MCF 10A (cell line): ENCODE measurements around the gene EBPL. TPM values are rescaled to one million over a fixed set of nuclear protein-coding genes. Genes with fewer than 3 reads are reported as not detected.

ENCODE experiments used
- BruUV-seq: library from RNA; stranded (reverse); fragments of 400-500 nt; replicated peaks from 2 replicates; lab custom pipeline; 2021; lab: Mats Ljungman, UMichigan
- CTCF ChIA-PET: fragments of 300-600 bp; sonication (Branson Sonifier 250); formaldehyde crosslinking; extraction: SDS; loops from one replicate; lab custom pipeline; 2021; ENCODE audit warnings: antibody characterized with exemption, inconsistent platforms; lab: Yijun Ruan, JAX
- POLR2A ChIA-PET: fragments of 300-600, 350-650 bp; sonication (Branson Sonifier 250); formaldehyde crosslinking; extraction: SDS; loops from one replicate; lab custom pipeline; 2020; ENCODE audit warnings: antibody characterized with exemption, inconsistent platforms; lab: Yijun Ruan, JAX
- DNase-seq: peaks from one replicate; pipeline ENCODE4 v3.0.0-alpha.2; 2018; ENCODE audit not compliant: unreplicated experiment
- H3K27ac Mint-ChIP-seq: one replicate; pipeline ENCODE4 v1.8.0; 2022; ENCODE audit warnings: mild to moderate bottlenecking, low read depth, mixed read lengths; ENCODE audit not compliant: unreplicated experiment
- H3K27me3 Mint-ChIP-seq: one replicate; pipeline ENCODE4 v1.8.0; 2022; ENCODE audit warnings: mixed read lengths; ENCODE audit not compliant: insufficient read depth, unreplicated experiment
- H3K36me3 Mint-ChIP-seq: one replicate; pipeline ENCODE4 v1.8.0; 2022; ENCODE audit warnings: mild to moderate bottlenecking, moderate library complexity, mixed read lengths; ENCODE audit not compliant: insufficient read depth, unreplicated experiment
- H3K4me1 Mint-ChIP-seq: one replicate; pipeline ENCODE4 v1.8.0; 2022; ENCODE audit warnings: mixed read lengths; ENCODE audit not compliant: insufficient read depth, unreplicated experiment
- H3K4me3 Mint-ChIP-seq: one replicate; pipeline ENCODE4 v1.8.0; 2022; ENCODE audit warnings: mild to moderate bottlenecking, moderate library complexity, mixed read lengths; ENCODE audit not compliant: unreplicated experiment
- H3K9me3 Mint-ChIP-seq: one replicate; pipeline ENCODE4 v1.8.0; 2022; ENCODE audit warnings: mixed read lengths; ENCODE audit not compliant: unreplicated experiment
- intact Hi-C: fragments of 100-400 bp; cut with micrococcal nuclease; formaldehyde crosslinking; loops from 2 replicates; pipeline ENCODE4 v1.14.1; 2022
- total RNA-seq: library from RNA; stranded (reverse); gene quantifications from 2 replicates; pipeline ENCODE4 v1.2.3, GENCODE V29; 2022
- TF ChIP-seq, protein P1 (sequence below): fragments of 200-600 bp; IDR thresholded peaks from one replicate; pipeline ENCODE4 v1.8.0; 2022; ENCODE audit warnings: antibody characterized with exemption, mild to moderate bottlenecking; ENCODE audit not compliant: unreplicated experiment

Gene EBPL
- total RNA-seq, 1 experiment from 2014 or later = 121 TPM

- H3K27ac Mint-ChIP-seq = peak overlapping the region; percentile 22
- DNase-seq = no peak
Measured at GRCh38 chr13:49655906-49656305, 35.4 kb downstream of the EBPL start.

DNA sequence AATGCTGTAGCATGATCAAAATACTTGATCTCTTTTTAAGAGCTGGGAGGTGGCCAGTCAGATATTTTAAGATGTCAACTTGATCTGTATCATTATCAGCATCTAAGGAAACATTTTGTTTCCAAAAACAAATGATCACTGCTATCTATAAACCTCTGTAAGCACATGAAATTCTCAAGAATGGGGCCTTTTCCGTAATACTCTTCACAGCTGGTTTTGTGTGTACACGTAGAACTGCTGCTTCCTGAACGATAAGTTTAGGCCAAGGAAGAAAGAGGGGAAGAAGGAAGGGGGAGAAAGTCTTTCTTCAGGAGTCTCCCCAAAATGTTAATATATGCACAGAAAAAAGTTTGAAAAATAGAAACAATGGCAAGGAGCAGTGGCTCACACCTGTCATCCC is 37.3 kb downstream of the EBPL start:
- TF ChIP-seq, protein P1, sequence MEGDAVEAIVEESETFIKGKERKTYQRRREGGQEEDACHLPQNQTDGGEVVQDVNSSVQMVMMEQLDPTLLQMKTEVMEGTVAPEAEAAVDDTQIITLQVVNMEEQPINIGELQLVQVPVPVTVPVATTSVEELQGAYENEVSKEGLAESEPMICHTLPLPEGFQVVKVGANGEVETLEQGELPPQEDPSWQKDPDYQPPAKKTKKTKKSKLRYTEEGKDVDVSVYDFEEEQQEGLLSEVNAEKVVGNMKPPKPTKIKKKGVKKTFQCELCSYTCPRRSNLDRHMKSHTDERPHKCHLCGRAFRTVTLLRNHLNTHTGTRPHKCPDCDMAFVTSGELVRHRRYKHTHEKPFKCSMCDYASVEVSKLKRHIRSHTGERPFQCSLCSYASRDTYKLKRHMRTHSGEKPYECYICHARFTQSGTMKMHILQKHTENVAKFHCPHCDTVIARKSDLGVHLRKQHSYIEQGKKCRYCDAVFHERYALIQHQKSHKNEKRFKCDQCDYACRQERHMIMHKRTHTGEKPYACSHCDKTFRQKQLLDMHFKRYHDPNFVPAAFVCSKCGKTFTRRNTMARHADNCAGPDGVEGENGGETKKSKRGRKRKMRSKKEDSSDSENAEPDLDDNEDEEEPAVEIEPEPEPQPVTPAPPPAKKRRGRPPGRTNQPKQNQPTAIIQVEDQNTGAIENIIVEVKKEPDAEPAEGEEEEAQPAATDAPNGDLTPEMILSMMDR = no peak
- intact Hi-C loops = loop anchor here (5.0 kb wide), 1 partner anchor 1418 kb away; no protein-coding TSS in a partner anchor
- H3K27ac Mint-ChIP-seq = no peak overlapping the region
- DNase-seq = no peak
- H3K36me3 Mint-ChIP-seq = peaks cover 52% of the 10 kb centered on the region
- CTCF ChIA-PET = interaction anchor here (0.7 to 1.5 kb wide), 2 partner anchors 24 to 137 kb away, joined by 3 to 4 read pairs; no protein-coding TSS in a partner anchor
- no TSS peak for BruUV-seq
- POLR2A ChIA-PET = interaction anchor here (2.0 kb wide), 1 partner anchor 37 kb away, joined by 6 read pairs; the partner anchor contains the start of gene EBPL
- H3K9me3 Mint-ChIP-seq = no peaks in the 10 kb centered on the region
- no peaks in the 10 kb centered on the region for H3K27me3 Mint-ChIP-seq
- H3K4me1 Mint-ChIP-seq = no peaks in the 10 kb centered on the region
- H3K4me3 Mint-ChIP-seq = no peak overlapping the region

More at GRCh38 chr13:49655906-49656305, 35.4 kb downstream of the EBPL start:
- intact Hi-C loops = no loop called here
- BruUV-seq = no TSS peak
- TF ChIP-seq, protein P1 = no peak
- no peaks in the 10 kb centered on the region for H3K9me3 Mint-ChIP-seq
- H3K4me3 Mint-ChIP-seq = no peak overlapping the region
- ChIA-PET POLR2A (interaction anchor here (2.0 kb wide), 1 partner anchor 35 kb away, joined by 6 read pairs; the partner anchor contains the start of gene EBPL), CTCF (interaction anchor here (0.6 kb wide), 1 partner anchor 1412 kb away, joined by 4 read pairs; no protein-coding TSS in a partner anchor)
- peaks cover 70% of the 10 kb centered on the region for H3K36me3 Mint-ChIP-seq
- no peaks in the 10 kb centered on the region for H3K27me3 Mint-ChIP-seq
- H3K4me1 Mint-ChIP-seq = no peaks in the 10 kb centered on the region

GRCh38 chr13:49653478-49653877 is 37.8 kb downstream of the EBPL start:
- Mint-ChIP-seq H3K4me1 (no peaks in the 10 kb centered on the region), H3K9me3 (no peaks in the 10 kb centered on the region), H3K4me3 (no peak overlapping the region), H3K27ac (no peak overlapping the region), H3K27me3 (no peaks in the 10 kb centered on the region), H3K36me3 (peaks cover 46% of the 10 kb centered on the region)
- DNase-seq = no peak
- TF ChIP-seq, protein P1 = no peak
- POLR2A ChIA-PET = no interaction called here
- CTCF ChIA-PET = interaction anchor here (0.7 to 1.5 kb wide), 3 partner anchors 24 to 137 kb away, joined by 3 to 4 read pairs (median 3); no protein-coding TSS in a partner anchor
- intact Hi-C loops = loop anchor here (5.0 kb wide), 1 partner anchor 1419 kb away; no protein-coding TSS in a partner anchor
- no TSS peak for BruUV-seq
